Stimulated activated memory B cell treated with anti-CD40 and anti-IgM and Interleukin-4, amounts not matched to agents 10 μg/mL and 1 μg/mL and 100 μg/mL, for 72 hours (primary cell): ENCODE data around the gene SCUBE1.

Experiments
- ATAC-seq: fragments of 150-1000 bp; cut with Tn5 transposase; 2 replicates; pipeline ENCODE4 v1.10.0; 2021
- H3K27ac Mint-ChIP-seq: one replicate; pipeline ENCODE4 v1.8.0; 2022; ENCODE audit warnings: mild to moderate bottlenecking, mixed read lengths
- H3K27me3 Mint-ChIP-seq: one replicate; pipeline ENCODE4 v1.8.0; 2022; ENCODE audit warnings: mixed read lengths
- H3K36me3 Mint-ChIP-seq: one replicate; pipeline ENCODE4 v1.8.0; 2022; ENCODE audit warnings: mixed read lengths
- H3K4me1 Mint-ChIP-seq: one replicate; pipeline ENCODE4 v1.8.0; 2022; ENCODE audit warnings: mixed read lengths
- H3K4me3 Mint-ChIP-seq: one replicate; pipeline ENCODE4 v1.8.0; 2022; ENCODE audit warnings: mild to moderate bottlenecking, moderate library complexity, mixed read lengths
- H3K9me3 Mint-ChIP-seq: one replicate; pipeline ENCODE4 v1.8.0; 2022; ENCODE audit warnings: mixed read lengths

SCUBE1 gene

DNA sequence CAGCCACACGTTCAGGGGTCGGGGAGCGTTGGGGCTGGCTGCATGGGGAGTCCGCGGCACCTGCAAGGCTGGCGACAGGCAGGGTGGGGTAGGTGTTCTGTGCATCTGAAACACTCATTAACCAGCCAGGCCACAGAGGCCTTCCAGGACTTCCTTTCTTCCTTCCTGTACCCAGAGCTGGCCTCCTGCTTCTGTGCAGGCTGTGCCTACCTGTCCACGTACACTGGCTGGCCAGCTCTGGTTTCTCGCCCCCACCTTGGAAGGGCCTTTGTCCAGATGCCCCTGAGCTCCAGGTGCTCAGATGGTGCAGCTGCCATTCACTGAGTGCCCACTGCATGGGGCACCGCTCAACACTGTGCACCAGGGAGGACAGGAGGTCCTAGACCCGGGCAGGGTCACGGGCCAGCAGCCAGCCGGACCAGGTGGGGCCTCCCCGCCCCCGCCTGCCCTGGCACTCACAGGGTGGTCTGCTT is 172.1 kb downstream of the SCUBE1 start:
- ATAC-seq = no peak
- Mint-ChIP-seq H3K27me3 (no peaks in the 10 kb centered on the region), H3K4me3 (no peak overlapping the region), H3K9me3 (no peaks in the 10 kb centered on the region), H3K27ac (no peak overlapping the region), H3K4me1 (no peaks in the 10 kb centered on the region), H3K36me3 (peaks cover 76% of the 10 kb centered on the region)

DNA sequence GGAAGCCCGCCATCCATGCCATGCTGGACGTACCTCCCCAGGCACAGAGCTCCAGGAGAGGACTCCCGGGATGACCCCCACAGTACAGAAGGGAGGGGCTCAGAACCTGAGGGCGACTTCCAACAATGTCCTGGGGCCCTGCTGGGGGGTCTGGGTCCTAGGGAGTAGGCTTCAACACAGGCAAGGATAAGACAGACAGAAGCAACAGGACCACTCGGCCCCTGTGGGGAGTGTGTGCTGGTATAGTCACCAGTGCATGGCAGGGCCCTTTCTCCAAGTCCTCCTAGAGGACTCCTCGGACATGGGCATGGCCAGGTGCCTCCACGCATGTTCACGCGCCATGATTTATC is 173.1 kb downstream of the SCUBE1 start:
- Mint-ChIP-seq H3K27ac (no peak overlapping the region), H3K27me3 (no peaks in the 10 kb centered on the region), H3K9me3 (no peaks in the 10 kb centered on the region), H3K4me1 (no peaks in the 10 kb centered on the region), H3K4me3 (no peak overlapping the region), H3K36me3 (peaks cover 75% of the 10 kb centered on the region)
- ATAC-seq = no peak

DNA sequence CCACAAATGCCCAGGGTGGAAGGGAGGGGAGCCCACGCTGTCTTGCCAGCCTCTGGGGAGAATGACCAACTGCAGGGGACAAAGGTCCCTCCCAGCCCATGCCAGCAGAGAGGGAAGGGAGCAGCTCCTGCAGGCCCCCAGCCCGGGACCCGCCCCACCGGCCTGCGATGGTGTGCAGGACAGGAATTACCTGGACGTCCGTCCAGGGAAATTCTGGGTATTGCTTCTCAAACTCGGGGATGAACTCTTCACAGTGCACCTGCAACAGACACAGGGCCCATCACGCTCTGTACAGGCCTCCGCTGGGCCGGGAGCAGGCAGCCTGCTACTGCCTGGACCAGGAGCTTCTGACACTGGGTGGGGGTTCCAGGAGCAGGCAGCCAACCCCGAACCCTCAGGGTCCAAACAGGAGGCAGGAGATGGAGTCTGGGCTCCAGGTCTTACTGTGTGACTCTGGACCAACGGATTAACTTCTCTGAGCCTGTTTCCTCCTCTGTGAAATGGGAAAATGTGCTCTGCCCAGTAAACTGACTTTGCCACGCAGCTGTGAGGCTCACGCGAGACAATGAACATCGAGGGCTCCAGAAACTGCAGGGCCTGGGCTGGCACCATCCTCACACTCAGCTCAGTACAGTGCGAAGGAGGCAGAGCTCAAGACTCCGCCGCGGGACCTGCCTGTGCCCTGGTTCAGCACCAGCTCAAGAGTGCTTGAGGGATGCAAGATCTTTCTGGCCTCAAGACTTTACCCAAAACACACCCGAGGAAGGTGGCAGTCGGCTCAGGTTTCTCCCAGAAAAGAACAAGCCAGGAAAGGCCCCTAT is 173.7 kb downstream of the SCUBE1 start:
- peaks cover 75% of the 10 kb centered on the region for H3K36me3 Mint-ChIP-seq
- H3K4me1 Mint-ChIP-seq = peaks cover 3% of the 10 kb centered on the region
- no peaks in the 10 kb centered on the region for H3K27me3 Mint-ChIP-seq
- no peak overlapping the region for H3K27ac Mint-ChIP-seq
- ATAC-seq = no peak
- no peaks in the 10 kb centered on the region for H3K9me3 Mint-ChIP-seq
- no peak overlapping the region for H3K4me3 Mint-ChIP-seq

DNA sequence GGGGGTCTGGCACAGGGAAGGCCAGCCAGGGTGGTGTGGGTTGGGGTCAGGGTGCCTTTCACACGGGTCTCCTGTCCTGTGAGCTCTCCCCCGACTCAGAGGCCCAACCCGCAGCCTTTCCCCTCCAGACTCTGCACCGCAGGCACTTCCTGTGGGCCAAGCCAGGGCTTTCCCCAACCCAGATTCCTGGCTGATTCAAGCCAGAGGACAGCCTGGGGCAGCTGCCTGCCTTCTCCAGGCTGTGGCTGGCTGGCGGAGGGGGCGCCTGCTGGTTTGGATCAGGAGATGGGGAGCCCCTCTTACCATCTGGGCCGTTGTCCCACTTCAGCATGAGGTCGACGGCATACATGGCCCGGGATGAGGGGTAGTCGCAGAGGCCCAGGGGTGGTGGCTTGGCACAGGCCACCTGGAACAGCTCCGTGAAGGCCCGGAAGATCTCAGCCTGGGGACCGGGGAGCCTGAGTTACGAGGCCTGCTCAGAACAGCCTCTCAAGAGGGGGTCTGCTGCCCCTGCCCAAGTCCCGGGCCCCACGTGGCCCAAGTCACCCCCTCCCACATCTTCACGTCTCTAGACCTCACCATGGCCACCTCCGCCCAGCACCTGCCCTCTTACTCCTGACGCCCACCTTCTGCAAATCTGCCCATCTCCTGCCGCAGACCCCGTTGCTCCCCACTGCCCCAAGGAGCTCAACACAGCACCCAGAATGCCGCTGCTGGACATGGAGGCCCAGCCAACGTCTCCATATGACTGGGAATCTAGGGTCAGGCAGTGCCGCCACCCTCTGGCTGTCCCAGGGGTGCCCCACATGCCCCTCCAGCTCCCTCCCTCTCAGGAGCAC is 174.5 kb downstream of the SCUBE1 start:
- no peak overlapping the region for H3K4me3 Mint-ChIP-seq
- no peaks in the 10 kb centered on the region for H3K27me3 Mint-ChIP-seq
- H3K9me3 Mint-ChIP-seq = no peaks in the 10 kb centered on the region
- no peak overlapping the region for H3K27ac Mint-ChIP-seq
- ATAC-seq = no peak
- H3K36me3 Mint-ChIP-seq = peaks cover 68% of the 10 kb centered on the region
- H3K4me1 Mint-ChIP-seq = peaks cover 11% of the 10 kb centered on the region

DNA sequence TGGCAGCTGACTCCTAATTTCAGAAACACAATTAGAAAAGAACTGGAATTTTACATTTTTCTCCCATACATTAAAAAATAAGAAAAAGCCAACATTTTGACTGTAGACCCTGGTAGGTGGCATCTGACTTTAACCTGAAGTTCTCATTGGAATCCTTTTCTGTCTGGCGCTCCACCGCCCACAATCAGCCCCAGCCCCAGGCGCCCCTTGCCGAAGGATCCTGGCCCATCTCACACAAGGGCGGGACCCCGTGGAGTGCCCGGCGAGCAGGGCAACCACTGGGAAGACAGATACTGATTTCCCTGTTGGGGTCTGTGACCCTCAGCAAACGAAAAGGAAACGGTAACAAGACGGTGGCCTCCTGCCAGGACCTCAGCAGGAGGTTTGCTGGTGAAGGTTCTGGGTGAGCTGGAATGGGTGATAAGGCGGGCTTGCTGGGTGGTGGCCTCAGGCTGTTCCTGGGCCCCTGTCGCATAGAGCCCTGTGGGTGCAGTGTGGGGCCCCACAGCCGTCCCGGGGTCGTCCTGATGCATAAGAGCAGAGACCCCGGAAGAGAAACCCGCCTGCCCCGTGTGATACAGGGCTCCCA is 176.1 kb downstream of the SCUBE1 start:
- H3K27ac Mint-ChIP-seq = no peak overlapping the region
- no peaks in the 10 kb centered on the region for H3K27me3 Mint-ChIP-seq
- no peaks in the 10 kb centered on the region for H3K9me3 Mint-ChIP-seq
- ATAC-seq = no peak
- no peak overlapping the region for H3K4me3 Mint-ChIP-seq
- peaks cover 17% of the 10 kb centered on the region for H3K4me1 Mint-ChIP-seq
- H3K36me3 Mint-ChIP-seq = peaks cover 61% of the 10 kb centered on the region

DNA sequence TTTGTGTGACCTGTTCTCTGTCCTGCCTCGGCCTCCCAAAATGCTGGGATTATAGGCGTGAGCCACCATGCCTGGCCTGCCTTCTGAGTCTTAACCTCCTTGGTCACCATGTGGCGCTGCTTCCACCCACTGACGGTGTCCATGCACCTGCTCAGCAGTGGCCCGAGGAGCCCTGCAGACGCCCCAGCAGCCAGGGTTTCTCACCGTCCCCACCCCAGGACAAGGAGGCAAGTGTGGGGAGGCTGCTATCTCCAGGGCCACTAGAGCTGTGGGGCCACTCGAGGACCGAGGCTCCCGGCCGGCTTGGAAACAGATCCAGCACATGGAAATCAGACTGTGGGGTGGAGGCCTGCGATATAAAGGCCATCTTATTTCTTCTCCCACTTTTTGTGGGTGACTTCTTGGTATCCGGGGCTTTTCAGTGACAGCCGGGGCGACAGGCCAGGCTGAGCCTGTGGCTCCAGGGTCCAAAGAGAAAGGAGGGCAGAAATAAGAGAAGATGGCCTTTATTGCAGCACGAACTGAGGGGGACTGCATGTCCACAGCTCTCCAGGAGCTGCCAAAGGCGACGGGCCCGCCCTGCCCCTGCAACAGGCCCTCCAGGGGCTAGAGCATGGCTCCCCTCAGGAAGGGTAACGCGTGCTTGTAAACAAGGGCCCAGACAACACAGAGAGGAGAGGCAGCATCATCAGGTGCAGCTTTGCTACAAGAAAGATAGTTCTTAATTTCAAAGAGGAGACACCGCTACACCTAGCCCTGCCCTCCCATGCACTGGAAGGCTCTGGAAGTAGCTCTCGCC is 176.8 kb downstream of the SCUBE1 start:
- Mint-ChIP-seq H3K9me3 (no peaks in the 10 kb centered on the region), H3K27me3 (no peaks in the 10 kb centered on the region), H3K4me1 (peaks cover 19% of the 10 kb centered on the region), H3K27ac (no peak overlapping the region), H3K4me3 (no peak overlapping the region), H3K36me3 (peaks cover 58% of the 10 kb centered on the region)
- ATAC-seq = no peak

DNA sequence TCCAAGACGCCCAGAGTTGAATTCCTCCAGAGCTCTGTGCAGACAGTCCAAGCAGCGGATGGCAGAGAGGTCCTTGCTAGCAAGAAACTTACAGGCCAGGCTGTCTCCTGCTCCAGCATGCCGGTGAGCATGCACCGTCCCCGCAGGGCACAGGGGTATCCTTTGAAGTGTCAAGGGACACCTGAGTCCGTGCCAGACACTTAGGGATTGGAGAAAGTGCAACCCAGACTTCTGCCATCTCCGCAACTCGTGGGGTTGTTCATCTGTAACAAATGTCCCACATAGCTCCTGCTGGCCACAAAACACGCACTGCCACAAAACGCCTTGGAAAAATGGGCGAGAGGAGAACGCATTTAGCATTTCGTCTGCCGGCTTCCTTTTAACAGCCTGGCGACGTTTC is 178.5 kb downstream of the SCUBE1 start:
- H3K9me3 Mint-ChIP-seq = no peaks in the 10 kb centered on the region
- H3K4me1 Mint-ChIP-seq = peaks cover 19% of the 10 kb centered on the region
- peaks cover 41% of the 10 kb centered on the region for H3K36me3 Mint-ChIP-seq
- H3K27ac Mint-ChIP-seq = peak overlapping the region; percentile 59
- no peaks in the 10 kb centered on the region for H3K27me3 Mint-ChIP-seq
- no peak for ATAC-seq
- no peak overlapping the region for H3K4me3 Mint-ChIP-seq

DNA sequence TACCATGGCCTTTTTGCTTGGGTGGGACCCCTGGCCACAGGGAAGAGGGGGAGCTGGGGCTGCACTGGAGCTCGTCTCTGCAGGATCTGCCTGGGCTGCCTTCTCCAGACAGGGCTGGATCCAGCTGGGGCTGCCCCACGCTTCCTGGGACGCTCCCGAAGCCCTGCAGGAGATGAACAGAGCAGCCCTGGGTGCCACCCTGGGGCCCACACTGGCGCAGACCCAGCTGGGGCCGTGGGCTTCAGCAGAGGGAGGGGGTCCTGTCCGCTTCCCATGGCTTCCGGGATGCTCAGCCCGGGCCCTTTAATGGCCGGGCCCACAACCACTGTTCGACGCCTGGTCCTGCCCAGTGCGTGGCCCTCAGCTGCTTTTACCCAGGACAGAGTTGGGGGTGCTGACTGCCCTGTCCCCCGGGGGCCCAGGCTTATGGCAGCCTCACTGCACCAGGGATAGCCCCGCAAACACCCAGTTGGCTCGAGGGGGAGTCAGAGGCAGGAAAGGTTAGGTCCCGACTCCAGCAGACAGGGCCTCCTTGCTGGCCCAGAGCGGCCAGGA is 179.9 kb downstream of the SCUBE1 start:
- peak overlapping the region; percentile 59 for H3K27ac Mint-ChIP-seq
- no peak for ATAC-seq
- peaks cover 30% of the 10 kb centered on the region for H3K36me3 Mint-ChIP-seq
- H3K9me3 Mint-ChIP-seq = no peaks in the 10 kb centered on the region
- H3K4me1 Mint-ChIP-seq = peaks cover 19% of the 10 kb centered on the region
- H3K4me3 Mint-ChIP-seq = no peak overlapping the region
- H3K27me3 Mint-ChIP-seq = no peaks in the 10 kb centered on the region

DNA sequence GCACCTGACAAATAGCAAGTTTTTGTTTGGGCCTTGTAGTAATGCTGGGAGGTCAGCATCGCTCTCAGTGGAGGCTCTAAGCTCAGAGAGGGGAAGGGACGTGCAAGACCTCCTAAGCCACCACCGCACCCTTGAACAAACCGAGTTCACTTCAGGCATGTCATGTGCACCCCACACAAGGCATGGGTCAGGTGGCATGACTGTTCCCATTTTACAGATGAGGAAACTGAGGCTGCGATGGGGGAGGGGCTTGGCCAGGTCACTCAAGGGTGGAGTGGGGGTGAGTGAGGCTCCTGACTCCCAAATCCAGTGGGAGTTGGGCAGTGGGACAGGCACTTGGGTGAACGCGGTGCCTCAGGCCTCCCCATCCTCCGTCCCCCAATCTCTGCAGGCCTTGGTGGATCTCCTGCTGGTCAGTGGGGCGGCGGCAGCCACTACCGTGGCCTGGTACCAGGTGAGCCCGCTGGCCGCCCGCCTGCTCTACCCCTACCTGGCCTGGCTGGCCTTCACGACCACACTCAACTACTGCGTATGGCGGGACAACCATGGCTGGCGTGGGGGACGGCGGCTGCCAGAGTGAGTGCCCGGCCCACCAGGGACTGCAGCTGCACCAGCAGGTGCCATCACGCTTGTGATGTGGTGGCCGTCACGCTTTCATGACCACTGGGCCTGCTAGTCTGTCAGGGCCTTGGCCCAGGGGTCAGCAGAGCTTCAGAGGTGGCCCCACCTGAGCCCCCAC is 180.6 kb downstream of the SCUBE1 start:
- no peak for ATAC-seq
- H3K27ac Mint-ChIP-seq = no peak overlapping the region

DNA sequence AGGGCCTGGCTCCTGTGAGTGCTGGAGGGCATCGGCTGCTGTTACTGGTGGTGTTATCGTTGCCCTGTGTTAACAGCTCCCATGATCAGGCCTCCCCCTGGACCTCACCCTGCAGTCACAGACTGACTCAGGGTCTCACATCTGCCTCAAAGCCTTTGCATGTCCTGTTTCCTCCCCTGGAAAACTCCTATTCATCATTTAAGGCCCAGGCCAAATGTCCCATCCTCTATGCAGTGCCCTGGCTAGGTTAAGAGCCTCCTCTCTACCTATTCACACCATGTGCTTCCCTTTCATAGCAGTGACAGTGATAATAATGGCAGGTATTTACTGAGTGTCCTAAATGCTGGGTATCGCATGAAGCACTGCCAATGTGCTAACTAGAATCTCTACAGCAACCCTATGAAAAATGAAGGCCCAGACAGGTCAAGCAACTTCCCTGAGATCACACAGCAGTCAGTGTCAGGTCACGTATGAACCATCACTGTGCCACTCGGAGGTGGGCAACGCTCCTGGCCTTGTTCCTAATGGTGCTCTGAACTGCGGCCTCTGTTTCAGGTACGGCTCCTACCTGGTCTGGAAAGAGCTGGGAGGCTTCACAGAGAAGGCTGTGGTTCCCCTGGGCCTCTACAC is 182.6 kb downstream of the SCUBE1 start:
- ATAC-seq = no peak
- Mint-ChIP-seq H3K9me3 (no peaks in the 10 kb centered on the region), H3K4me1 (peaks cover 28% of the 10 kb centered on the region), H3K4me3 (no peak overlapping the region), H3K36me3 (peaks cover 5% of the 10 kb centered on the region), H3K27me3 (no peaks in the 10 kb centered on the region), H3K27ac (no peak overlapping the region)

More for the DNA sequence above, 180.6 kb downstream of the SCUBE1 start:
- H3K4me1 Mint-ChIP-seq = peaks cover 19% of the 10 kb centered on the region
- H3K27me3 Mint-ChIP-seq = no peaks in the 10 kb centered on the region
- H3K36me3 Mint-ChIP-seq = peaks cover 22% of the 10 kb centered on the region
- H3K4me3 Mint-ChIP-seq = no peak overlapping the region
- H3K9me3 Mint-ChIP-seq = no peaks in the 10 kb centered on the region

DNA sequence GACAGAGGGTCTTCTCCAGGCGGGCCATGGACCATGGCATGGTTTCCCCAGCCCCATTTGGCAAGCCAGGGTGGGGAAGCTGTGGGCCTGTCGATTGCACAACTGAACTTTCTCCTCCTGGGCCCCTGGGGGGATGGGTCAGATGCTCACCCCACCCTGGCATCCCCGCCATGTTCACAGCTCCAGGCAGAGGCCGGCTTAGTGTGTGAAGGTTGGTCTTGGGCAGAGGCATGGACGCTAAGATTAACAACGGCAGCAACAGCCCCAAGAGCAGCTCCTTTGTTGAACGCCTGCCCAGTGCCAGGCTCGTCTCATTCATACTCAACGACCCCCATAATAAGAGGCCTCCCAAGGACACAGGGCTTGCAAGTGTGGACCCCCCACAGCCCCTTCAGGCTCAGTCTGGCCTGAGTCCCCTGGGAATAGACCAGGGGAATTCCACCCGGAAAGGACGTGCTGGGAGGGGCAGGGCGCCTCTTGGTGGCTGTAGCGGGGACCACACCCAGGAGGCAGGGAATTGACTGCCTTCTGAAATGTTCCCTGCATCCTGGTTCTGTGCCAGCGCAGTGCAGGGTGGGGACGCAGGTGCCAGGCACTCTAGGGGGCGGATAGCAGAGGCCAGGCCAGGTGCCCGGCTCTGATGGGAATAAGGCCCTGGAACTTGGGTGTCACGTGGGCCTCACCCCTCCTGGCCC is 183.5 kb downstream of the SCUBE1 start:
- Mint-ChIP-seq H3K4me1 (peaks cover 35% of the 10 kb centered on the region), H3K27me3 (no peaks in the 10 kb centered on the region), H3K9me3 (no peaks in the 10 kb centered on the region), H3K4me3 (no peak overlapping the region), H3K27ac (no peak overlapping the region), H3K36me3 (peaks cover 5% of the 10 kb centered on the region)
- no peak for ATAC-seq

DNA sequence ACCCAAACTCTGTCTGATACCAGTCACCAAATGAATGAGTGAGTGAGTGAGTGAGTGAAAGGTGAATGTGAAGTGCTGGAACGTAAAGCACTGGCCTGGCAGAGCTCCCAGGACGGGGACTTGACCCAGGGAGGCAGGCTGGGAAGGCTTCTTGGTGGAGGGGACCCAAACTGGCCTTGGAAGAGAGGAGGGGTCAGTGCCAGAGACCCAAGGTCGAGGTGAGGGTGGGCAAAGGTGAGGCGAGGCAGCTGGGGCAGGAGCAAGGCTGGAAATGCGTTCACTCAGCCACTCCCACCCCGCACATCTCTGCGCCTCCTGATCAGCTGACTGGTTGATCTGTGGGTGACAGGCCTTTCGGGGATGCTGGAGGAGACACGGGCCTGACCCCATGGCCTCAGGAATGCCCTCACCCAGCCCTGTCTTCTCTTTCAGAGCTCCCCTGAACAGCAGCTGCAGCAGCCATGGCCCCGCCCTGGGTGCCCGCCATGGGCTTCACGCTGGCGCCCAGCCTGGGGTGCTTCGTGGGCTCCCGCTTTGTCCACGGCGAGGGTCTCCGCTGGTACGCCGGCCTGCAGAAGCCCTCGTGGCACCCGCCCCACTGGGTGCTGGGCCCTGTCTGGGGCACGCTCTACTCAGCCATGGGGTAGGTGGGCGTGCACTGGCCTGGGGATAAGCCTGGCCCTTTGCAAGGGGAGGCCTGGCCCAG is 184.2 kb downstream of the SCUBE1 start:
- Mint-ChIP-seq H3K4me3 (no peak overlapping the region), H3K36me3 (peaks cover 5% of the 10 kb centered on the region), H3K27me3 (no peaks in the 10 kb centered on the region), H3K27ac (no peak overlapping the region), H3K9me3 (no peaks in the 10 kb centered on the region), H3K4me1 (peaks cover 35% of the 10 kb centered on the region)
- no peak for ATAC-seq
